ENCODE measurements around the gene RELN. TPM values are rescaled to one million over a fixed set of nuclear protein-coding genes. Genes with fewer than 3 reads are reported as not detected.

Gene RELN
- total RNA-seq, 4 donors from 2014 or later: 1.8 to 47.4 (median 6.7) TPM

DNA sequence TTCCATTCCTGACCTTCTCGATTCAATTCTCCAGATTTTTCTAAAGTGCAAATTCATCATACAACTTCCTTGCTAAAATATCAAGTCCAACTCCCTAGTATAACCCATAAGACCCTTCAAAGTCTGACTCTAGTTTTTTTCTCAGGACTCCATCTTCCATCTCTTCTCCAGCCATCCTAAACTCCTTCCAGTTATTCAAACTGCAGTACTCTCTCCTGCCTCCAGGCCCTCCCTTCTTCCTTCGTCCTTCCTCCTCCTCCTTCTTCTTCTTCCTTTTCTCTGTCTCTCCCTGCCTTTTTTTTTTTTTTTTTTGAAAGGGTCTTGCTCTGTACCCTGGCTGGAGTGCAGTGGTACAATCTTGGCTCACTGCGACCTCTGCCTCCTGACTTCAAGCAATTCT lies 111.9 kb downstream of the RELN start:
- Histone ChIP-seq H3K27ac (no peak overlapping the region), H3K9me3 (no peaks in the 10 kb centered on the region), H3K36me3 (no peaks in the 10 kb centered on the region), H3K27me3 (no peaks in the 10 kb centered on the region), H3K4me3 (no peak overlapping the region), H3K4me1 (no peaks in the 10 kb centered on the region)
- TF ChIP-seq, protein P1, sequence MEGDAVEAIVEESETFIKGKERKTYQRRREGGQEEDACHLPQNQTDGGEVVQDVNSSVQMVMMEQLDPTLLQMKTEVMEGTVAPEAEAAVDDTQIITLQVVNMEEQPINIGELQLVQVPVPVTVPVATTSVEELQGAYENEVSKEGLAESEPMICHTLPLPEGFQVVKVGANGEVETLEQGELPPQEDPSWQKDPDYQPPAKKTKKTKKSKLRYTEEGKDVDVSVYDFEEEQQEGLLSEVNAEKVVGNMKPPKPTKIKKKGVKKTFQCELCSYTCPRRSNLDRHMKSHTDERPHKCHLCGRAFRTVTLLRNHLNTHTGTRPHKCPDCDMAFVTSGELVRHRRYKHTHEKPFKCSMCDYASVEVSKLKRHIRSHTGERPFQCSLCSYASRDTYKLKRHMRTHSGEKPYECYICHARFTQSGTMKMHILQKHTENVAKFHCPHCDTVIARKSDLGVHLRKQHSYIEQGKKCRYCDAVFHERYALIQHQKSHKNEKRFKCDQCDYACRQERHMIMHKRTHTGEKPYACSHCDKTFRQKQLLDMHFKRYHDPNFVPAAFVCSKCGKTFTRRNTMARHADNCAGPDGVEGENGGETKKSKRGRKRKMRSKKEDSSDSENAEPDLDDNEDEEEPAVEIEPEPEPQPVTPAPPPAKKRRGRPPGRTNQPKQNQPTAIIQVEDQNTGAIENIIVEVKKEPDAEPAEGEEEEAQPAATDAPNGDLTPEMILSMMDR (IDR thresholded peaks at IDR 0.05): no peak
- TF ChIP-seq POLR2A (IDR thresholded peaks at IDR 0.05): no peak
- intact Hi-C loops (cut with DNase I; ENCODE audit: low total_unique reads): no loop called here
- DNase-seq: no peak

DNA sequence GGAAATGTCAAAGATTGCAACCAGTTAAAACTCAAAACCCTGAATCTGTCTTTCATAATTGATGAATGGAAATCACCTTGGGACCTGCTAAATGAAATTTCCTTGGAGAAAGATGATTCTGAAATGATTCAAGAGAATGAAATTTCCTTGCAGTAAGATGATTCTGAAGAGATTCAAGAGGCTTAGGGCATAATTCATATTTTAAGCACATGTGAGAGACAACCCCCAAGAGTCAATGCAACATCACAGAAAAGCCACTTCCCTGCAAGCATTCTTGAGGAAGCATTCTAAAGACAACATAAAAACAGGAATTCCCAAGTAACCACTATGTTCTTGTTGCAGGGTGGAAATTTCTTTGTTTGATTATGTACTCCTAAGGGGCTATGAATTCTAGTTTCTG lies 113.7 kb downstream of the RELN start:
- intact Hi-C loops (cut with DNase I; ENCODE audit: low total_unique reads): no loop called here
- no peak overlapping the region for H3K4me3 ChIP-seq
- H3K36me3 ChIP-seq: no peaks in the 10 kb centered on the region
- TF ChIP-seq, protein P1 (IDR thresholded peaks at IDR 0.05): no peak
- TF ChIP-seq POLR2A (IDR thresholded peaks at IDR 0.05): no peak
- H3K4me1 ChIP-seq: no peaks in the 10 kb centered on the region
- no peak overlapping the region for H3K27ac ChIP-seq
- H3K9me3 ChIP-seq: no peaks in the 10 kb centered on the region
- H3K27me3 ChIP-seq: no peaks in the 10 kb centered on the region
- DNase-seq: no peak

DNA sequence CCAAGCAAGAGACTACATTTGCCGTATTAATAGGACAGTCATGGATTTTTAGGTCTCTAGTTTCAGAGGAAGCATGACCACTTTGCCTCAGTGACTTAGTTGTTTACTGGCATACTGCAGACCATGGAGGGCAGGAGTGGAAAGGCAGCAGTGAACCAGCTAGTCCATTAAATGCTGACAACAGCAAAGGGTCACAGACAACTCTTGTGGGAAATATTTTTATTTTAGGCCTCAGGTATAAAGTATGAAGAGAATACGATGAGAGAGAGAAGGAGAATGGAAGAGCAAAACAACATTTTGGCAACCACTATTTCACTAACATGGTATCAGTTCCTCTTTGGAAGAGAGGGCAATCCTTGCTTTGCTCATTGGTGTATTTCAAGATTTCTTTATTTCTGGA lies 118.0 kb downstream of the RELN start:
- Histone ChIP-seq H3K36me3 (no peaks in the 10 kb centered on the region), H3K27ac (no peak overlapping the region), H3K27me3 (no peaks in the 10 kb centered on the region), H3K9me3 (no peaks in the 10 kb centered on the region), H3K4me1 (no peaks in the 10 kb centered on the region), H3K4me3 (no peak overlapping the region)
- TF ChIP-seq POLR2A (IDR thresholded peaks at IDR 0.05): no peak
- TF ChIP-seq, protein P1 (IDR thresholded peaks at IDR 0.05): no peak
- no peak for DNase-seq
- intact Hi-C loops (cut with DNase I; ENCODE audit: low total_unique reads): no loop called here

DNA sequence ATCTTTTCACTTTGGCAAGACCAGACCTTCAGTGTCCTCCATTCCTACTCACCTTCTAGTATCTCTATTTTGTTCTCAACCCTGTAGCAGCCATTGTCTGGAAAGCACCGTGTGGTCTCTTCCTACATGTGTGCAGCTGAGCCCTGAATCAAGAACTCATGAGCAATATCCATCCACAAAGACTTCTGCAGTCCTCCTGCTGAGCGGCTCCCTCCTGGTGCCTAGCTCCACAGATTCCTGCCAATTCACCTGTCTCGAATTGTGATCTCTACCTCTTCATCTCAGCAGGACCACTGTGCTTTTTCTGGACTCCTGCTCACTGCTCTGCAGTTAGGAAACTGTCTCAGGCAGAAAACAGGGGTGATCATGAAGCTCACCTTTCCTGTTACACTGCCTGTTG lies 118.8 kb downstream of the RELN start:
- Histone ChIP-seq H3K27me3 (no peaks in the 10 kb centered on the region), H3K36me3 (no peaks in the 10 kb centered on the region), H3K27ac (no peak overlapping the region), H3K9me3 (no peaks in the 10 kb centered on the region), H3K4me3 (no peak overlapping the region), H3K4me1 (no peaks in the 10 kb centered on the region)
- TF ChIP-seq POLR2A (IDR thresholded peaks at IDR 0.05): no peak
- TF ChIP-seq, protein P1 (IDR thresholded peaks at IDR 0.05): no peak
- DNase-seq: no peak
- intact Hi-C loops (cut with DNase I; ENCODE audit: low total_unique reads): no loop called here

DNA sequence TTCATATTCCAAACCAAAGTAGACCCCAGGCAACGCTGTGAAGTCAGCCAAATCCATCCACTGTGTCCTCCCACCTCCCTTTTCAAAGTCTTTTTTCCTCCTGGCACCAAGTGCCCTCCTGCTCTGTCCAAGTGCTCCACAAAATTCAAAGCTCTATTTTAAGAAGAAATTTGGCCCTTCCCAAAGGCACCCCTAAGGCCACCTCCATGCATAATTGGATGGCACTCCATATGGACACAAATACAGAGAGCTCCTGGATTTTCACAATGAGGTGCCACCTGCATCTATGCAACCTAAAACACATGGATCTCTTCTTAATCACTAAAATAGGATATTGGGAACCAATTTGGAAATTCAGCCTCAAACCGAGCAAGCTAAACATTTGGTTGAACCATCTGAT lies 121.6 kb downstream of the RELN start:
- no peaks in the 10 kb centered on the region for H3K27me3 ChIP-seq
- no peaks in the 10 kb centered on the region for H3K9me3 ChIP-seq
- intact Hi-C loops (cut with DNase I; ENCODE audit: low total_unique reads): no loop called here
- no peak overlapping the region for H3K4me3 ChIP-seq
- DNase-seq: no peak
- H3K4me1 ChIP-seq: no peaks in the 10 kb centered on the region
- H3K36me3 ChIP-seq: no peaks in the 10 kb centered on the region
- H3K27ac ChIP-seq: no peak overlapping the region
- TF ChIP-seq, protein P1 (IDR thresholded peaks at IDR 0.05): no peak
- TF ChIP-seq POLR2A (IDR thresholded peaks at IDR 0.05): no peak
